IMR-90 (cell line): ENCODE results near the gene PTPRN2. TPM values are rescaled to one million over a fixed set of nuclear protein-coding genes. Genes with fewer than 3 reads are reported as not detected.

Source experiments
- ATAC-seq: fragments of 200-7000 bp; cut with Tn5 transposase; 2 replicates; pipeline ENCODE4 v1.9.1; 2020; ENCODE audit warnings: low read depth, mild to moderate bottlenecking, moderate library complexity
- BruUV-seq: library from RNA; stranded (reverse); fragments of 400-500 nt; replicated peaks from 2 replicates; lab custom pipeline; 2021; lab: Mats Ljungman, UMichigan
- CTCF ChIA-PET: fragments of 300-600 bp; formaldehyde crosslinking; extraction: SDS; loops from one replicate; lab custom pipeline; 2021; ENCODE audit warnings: antibody characterized with exemption; lab: Yijun Ruan, JAX
- POLR2A ChIA-PET: fragments of 300-600 bp; sonication (Branson Sonifier 250); formaldehyde crosslinking; loops from one replicate; lab custom pipeline; 2022; ENCODE audit warnings: antibody characterized with exemption; ENCODE audit not compliant: unreplicated experiment; lab: Charles Lee
- DNase-seq: peaks from one replicate; pipeline ENCODE4 v3.0.0; 2013
- H2AFZ ChIP-seq: replicated peaks from 2 replicates; pipeline ENCODE3; 2013; ENCODE audit warnings: low read length, mild to moderate bottlenecking; ENCODE audit not compliant: poor library complexity
- H2AK5ac ChIP-seq: 2 replicates; pipeline ENCODE4 v1.6.1; 2013; ENCODE audit warnings: low read depth, low read length, inconsistent platforms
- H2AK9ac ChIP-seq: replicated peaks from 2 replicates; pipeline ENCODE3; 2013; ENCODE audit warnings: mild to moderate bottlenecking, low read depth, low read length, moderate library complexity; ENCODE audit not compliant: poor library complexity
- H2BK120ac ChIP-seq: 2 replicates; pipeline ENCODE4 v1.6.1; 2013; ENCODE audit warnings: low read depth, low read length, inconsistent platforms
- H2BK15ac ChIP-seq: 3 replicates; pipeline ENCODE4 v1.6.1; 2013; ENCODE audit warnings: low read depth, low read length, inconsistent platforms
- H2BK20ac ChIP-seq: 2 replicates; pipeline ENCODE4 v1.6.1; 2013; ENCODE audit warnings: low read depth, mild to moderate bottlenecking, inconsistent platforms, low read length, moderate library complexity
- H2BK5ac ChIP-seq: 2 replicates; pipeline ENCODE4 v1.6.1; 2013; ENCODE audit warnings: mild to moderate bottlenecking, low read depth, low read length, inconsistent platforms; ENCODE audit not compliant: poor library complexity, severe bottlenecking
- H3K14ac ChIP-seq: replicated peaks from 2 replicates; pipeline ENCODE4 v1.6.1; 2013; ENCODE audit warnings: low read depth, low read length, inconsistent platforms
- H3K18ac ChIP-seq: 2 replicates; pipeline ENCODE4 v1.6.1; 2013; ENCODE audit warnings: low read depth, low read length, control low read depth
- H3K23ac ChIP-seq: 2 replicates; pipeline ENCODE4 v1.6.1; 2013; ENCODE audit warnings: low read depth, low read length, inconsistent platforms
- H3K27ac ChIP-seq: 2 replicates; pipeline ENCODE4 v1.5.1; 2013; ENCODE audit warnings: mild to moderate bottlenecking, control low read depth, low read length; ENCODE audit not compliant: insufficient read depth
- H3K27me3 ChIP-seq: 2 replicates; pipeline ENCODE4 v1.6.1; 2013; ENCODE audit warnings: low read length; ENCODE audit not compliant: control insufficient read depth, insufficient read depth
- H3K36me3 ChIP-seq: 2 replicates; pipeline ENCODE4 v1.6.1; 2013; ENCODE audit warnings: low read length, mixed read lengths; ENCODE audit not compliant: control insufficient read depth, insufficient read depth
- H3K4ac ChIP-seq: 2 replicates; pipeline ENCODE4 v1.6.1; 2013; ENCODE audit warnings: low read depth, low read length, inconsistent platforms
- H3K4me1 ChIP-seq: 2 replicates; pipeline ENCODE4 v1.6.1; 2013; ENCODE audit warnings: low read length, mixed read lengths; ENCODE audit not compliant: control insufficient read depth, insufficient read depth
- H3K4me2 ChIP-seq: 2 replicates; pipeline ENCODE4 v1.6.1; 2013; ENCODE audit warnings: low read depth, mild to moderate bottlenecking, control low read depth, low read length, moderate library complexity
- H3K4me3 ChIP-seq: 2 replicates; pipeline ENCODE4 v1.5.1; 2013; ENCODE audit warnings: low read depth, mild to moderate bottlenecking, control low read depth, low read length, moderate library complexity; ENCODE audit not compliant: insufficient read depth
- H3K56ac ChIP-seq: 2 replicates; pipeline ENCODE4 v1.6.1; 2013; ENCODE audit warnings: low read length, inconsistent platforms; ENCODE audit not compliant: insufficient read depth; ENCODE audit errors: extremely low read depth
- H3K79me1 ChIP-seq, 2 experiments: 2 replicates each; pipeline ENCODE4 v1.6.1; 2013; ENCODE audit warnings: low read length in 2 of 2, inconsistent platforms in 1 of 2, low read depth in 1 of 2
- H3K9ac ChIP-seq: 2 replicates; pipeline ENCODE4 v1.6.1; 2013; ENCODE audit warnings: low read depth, low read length, control low read depth
- H3K9me1 ChIP-seq: 2 replicates; pipeline ENCODE4 v1.6.1; 2013; ENCODE audit warnings: low read length, inconsistent platforms; ENCODE audit not compliant: insufficient read depth
- H3K9me3 ChIP-seq: 2 replicates; pipeline ENCODE4 v1.6.1; 2013; ENCODE audit warnings: low read length; ENCODE audit not compliant: control insufficient read depth, insufficient read depth
- H4K20me1 ChIP-seq: 2 replicates; pipeline ENCODE4 v1.6.1; 2013; ENCODE audit warnings: low read length, inconsistent platforms; ENCODE audit not compliant: insufficient read depth
- H4K5ac ChIP-seq: 2 replicates; pipeline ENCODE4 v1.6.1; 2013; ENCODE audit warnings: mild to moderate bottlenecking, low read depth, low read length, control low read depth
- H4K8ac ChIP-seq, 2 experiments: 2 replicates each; pipeline ENCODE4 v1.6.1; 2013; ENCODE audit warnings: low read depth in 2 of 2, low read length in 2 of 2, control low read depth in 1 of 2, inconsistent platforms in 1 of 2
- H4K91ac ChIP-seq: 2 replicates; pipeline ENCODE4 v1.6.1; 2013; ENCODE audit warnings: low read depth, low read length, inconsistent platforms; ENCODE audit not compliant: insufficient read depth
- FOS ChIP-seq: fragments of 150-350 bp; IDR thresholded peaks from 2 replicates; pipeline ENCODE4 v1.6.1; 2016; ENCODE audit warnings: low read depth, low read length
- MAZ ChIP-seq: IDR thresholded peaks from 2 replicates; pipeline ENCODE4 v1.6.1; 2012; ENCODE audit warnings: low read depth, mild to moderate bottlenecking, low read length, improper control_type of control experiment, moderate library complexity, borderline replicate concordance
- NFE2L2 ChIP-seq: fragments of 150-350 bp; IDR thresholded peaks from 2 replicates; pipeline ENCODE4 v1.6.1; 2016; ENCODE audit warnings: low read depth, mild to moderate bottlenecking, low read length
- POLR2A ChIP-seq: IDR thresholded peaks from 2 replicates; pipeline ENCODE4 v1.6.1; 2012; ENCODE audit warnings: mild to moderate bottlenecking, low read depth, low read length
- RAD21 ChIP-seq: IDR thresholded peaks from 2 replicates; pipeline ENCODE4 v1.6.1; 2012; ENCODE audit warnings: low read length, improper control_type of control experiment
- RCOR1 ChIP-seq: IDR thresholded peaks from 2 replicates; pipeline ENCODE4 v1.6.1; 2012; ENCODE audit warnings: mild to moderate bottlenecking, low read length, improper control_type of control experiment; ENCODE audit not compliant: insufficient replicate concordance
- RFX5 ChIP-seq: IDR thresholded peaks from 2 replicates; pipeline ENCODE4 v1.8.0; 2012; ENCODE audit warnings: low read depth, mild to moderate bottlenecking, low read length, moderate library complexity
- WGBS, 2 experiments: methylation state at CpG; one replicate each; pipeline versions ENCODE4 v1.1.5 to v1.1.7; 2013; ENCODE audit warnings: missing lambda C conversion rate in 2 of 2; ENCODE audit not compliant: insufficient read length in 1 of 2; ENCODE audit errors: extremely low coverage in 2 of 2; 5-methylcytosine and 5-hydroxymethylcytosine counted together
- dilution Hi-C: fragments of 300-500 bp; cut with HindIII; formaldehyde crosslinking; loops from one replicate; pipeline ENCODE4 v1.14.3; 2018; ENCODE audit warnings: low sequenced_read_pairs; ENCODE audit not compliant: unreplicated experiment
- in situ Hi-C: fragments of 300-500 bp; cut with MboI; formaldehyde crosslinking; loops from 3 replicates; pipeline ENCODE4 v1.14.3; 2019; ENCODE audit warnings: low sequenced_read_pairs, inconsistent platforms, mixed read lengths
- intact Hi-C: fragments of 100-400 bp; cut with micrococcal nuclease; formaldehyde crosslinking; loops from 2 replicates; pipeline ENCODE4 v1.10.0; 2022
- polyA plus RNA-seq, 3 experiments: library from polyadenylated mRNA; depleted of rRNA; stranded (reverse); fragments of >200 nt; gene quantifications; 2 replicates each; pipeline ENCODE4 v1.2.3, GENCODE V29; 2012; ENCODE audit warnings: low replicate concordance in 1 of 3
- total RNA-seq: library from RNA; depleted of rRNA; stranded (reverse); fragments of >200 nt; gene quantifications from 2 replicates; pipeline ENCODE4 v1.2.3, GENCODE V29; 2012
- TF ChIP-seq, protein P1 (sequence below): fragments of 150-350 bp; IDR thresholded peaks from 2 replicates; pipeline ENCODE4 v1.6.1; 2016; ENCODE audit warnings: low read depth, mild to moderate bottlenecking, low read length, moderate library complexity, borderline replicate concordance

The PTPRN2 gene
- total and polyA plus RNA-seq, 2 of the 4 experiments (the other 2 are of a cell fraction), result 0.03 TPM; not detected in 1

DNA sequence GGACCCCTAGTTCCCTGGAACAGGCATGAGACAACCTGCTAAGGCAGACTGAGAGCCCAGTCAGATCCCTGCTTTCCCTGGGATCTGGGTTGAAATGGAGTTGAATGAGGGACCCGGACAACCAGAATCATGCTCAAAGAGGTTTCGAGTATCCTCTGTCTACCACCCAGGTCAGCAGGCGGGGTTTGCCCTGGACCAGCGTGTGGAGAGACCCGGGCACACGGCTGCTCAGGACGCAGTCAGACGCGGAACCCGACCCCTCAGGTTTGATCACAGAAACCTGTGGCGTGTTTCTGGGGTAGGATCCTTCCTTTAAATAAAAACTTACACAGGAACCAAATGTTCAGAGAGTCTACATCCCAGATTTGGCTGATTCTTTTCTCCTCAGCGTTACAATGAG, 330.6 kb downstream of the PTPRN2 start:
- Histone ChIP-seq H4K20me1 (no peaks in the 10 kb centered on the region), H3K9me3 (peaks cover 65% of the 10 kb centered on the region), H3K79me1 (no peaks in the 10 kb centered on the region), H3K4me3 (no peak overlapping the region), H3K27me3 (no peaks in the 10 kb centered on the region), H3K14ac (no peak overlapping the region), H2BK5ac (no peak overlapping the region), H2AK5ac (no peak overlapping the region), H3K18ac (no peak overlapping the region), H3K27ac (no peak overlapping the region), H2AK9ac (no peak overlapping the region), H3K9ac (no peak overlapping the region), H3K36me3 (no peaks in the 10 kb centered on the region), H3K4me2 (no peak overlapping the region), H3K9me1 (no peaks in the 10 kb centered on the region), H2BK15ac (no peak overlapping the region), H4K8ac (no peak overlapping the region), H4K91ac (no peak overlapping the region), H2BK120ac (no peak overlapping the region), H3K4me1 (no peaks in the 10 kb centered on the region), H4K5ac (no peak overlapping the region), H3K56ac (no peak overlapping the region), H2AFZ (no peak overlapping the region), H2BK20ac (no peak overlapping the region), H3K4ac (no peak overlapping the region), H3K23ac (no peak overlapping the region)
- BruUV-seq, result no TSS peak
- ChIA-PET POLR2A (no interaction called here), CTCF (no interaction called here)
- TF ChIP-seq RFX5, result no peak
- TF ChIP-seq RAD21, result no peak
- TF ChIP-seq, protein P1, sequence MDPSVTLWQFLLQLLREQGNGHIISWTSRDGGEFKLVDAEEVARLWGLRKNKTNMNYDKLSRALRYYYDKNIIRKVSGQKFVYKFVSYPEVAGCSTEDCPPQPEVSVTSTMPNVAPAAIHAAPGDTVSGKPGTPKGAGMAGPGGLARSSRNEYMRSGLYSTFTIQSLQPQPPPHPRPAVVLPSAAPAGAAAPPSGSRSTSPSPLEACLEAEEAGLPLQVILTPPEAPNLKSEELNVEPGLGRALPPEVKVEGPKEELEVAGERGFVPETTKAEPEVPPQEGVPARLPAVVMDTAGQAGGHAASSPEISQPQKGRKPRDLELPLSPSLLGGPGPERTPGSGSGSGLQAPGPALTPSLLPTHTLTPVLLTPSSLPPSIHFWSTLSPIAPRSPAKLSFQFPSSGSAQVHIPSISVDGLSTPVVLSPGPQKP, result no peak
- TF ChIP-seq FOS, result no peak
- no peak for TF ChIP-seq RCOR1
- TF ChIP-seq MAZ, result no peak
- no peak for TF ChIP-seq POLR2A
- TF ChIP-seq NFE2L2, result no peak
- dilution Hi-C loops, result no loop called here
- no peak for DNase-seq
- ATAC-seq, result no peak
- in situ Hi-C loops, result no loop called here
- WGBS, 2 experiments, result 67% methylated on average over 1 of the region's 12 CpGs; no CpG with 5 or more reads in 1 of the 2 experiments
- intact Hi-C loops, result no loop called here
